Right atrium auricular region (tissue), 2 donors: Measurements from ENCODE around the gene SERPINF2. TPM values are rescaled to one million over a fixed set of nuclear protein-coding genes. Genes with fewer than 3 reads are reported as not detected.
"Not testable (repeated sequence)": the region's sequence is repeated elsewhere in the genome, so short reads cannot be mapped to it uniquely, and the experiment has no call there.

Experiments
- DNase-seq: peaks from one replicate; pipeline ENCODE4 v3.0.0-alpha.2; 2019; ENCODE audit warnings: low spot score
- H3K27ac ChIP-seq, 2 donors: fragments of 200-600 bp; sonication (generic); 1 replicate in 1 of 2; 2 replicates in 1 of 2; pipeline ENCODE4 v1.5.1; 2016 to 2019
- H3K27me3 ChIP-seq, 2 donors: fragments of 200-600 bp; sonication (generic); one replicate each; pipeline versions ENCODE4 v1.5.1 to v1.6.0; 2017 to 2019
- H3K36me3 ChIP-seq: fragments of 200-600 bp; sonication (generic); one replicate; pipeline ENCODE4 v1.5.1; 2016
- H3K4me1 ChIP-seq, 2 donors: fragments of 200-600 bp; sonication (generic); one replicate each; pipeline versions ENCODE4 v1.5.1 to v1.6.0; 2017 to 2019
- H3K4me3 ChIP-seq, 2 donors: fragments of 200-600 bp; sonication (generic); 1 replicate in 1 of 2; 2 replicates in 1 of 2; pipeline ENCODE4 v1.5.1; 2017 to 2019; ENCODE audit warnings: mild to moderate bottlenecking in 1 of 2, moderate library complexity in 1 of 2
- H3K9me3 ChIP-seq, 2 donors: fragments of 200-600 bp; sonication (generic); one replicate each; pipeline ENCODE4 v1.5.1; 2019
- total RNA-seq, 2 donors: library from RNA; depleted of rRNA; stranded (reverse); fragments of >200 nt; gene quantifications; one replicate each; pipeline ENCODE4 v1.1.0, GENCODE V29; 2016
- TF ChIP-seq, protein P1 (sequence below), 2 donors: fragments of 200-600 bp; sonication (generic); IDR thresholded peaks; one replicate each; pipeline ENCODE4 v1.5.1; 2019; ENCODE audit warnings: antibody characterized with exemption in 2 of 2

The SERPINF2 gene
- total RNA-seq, 2 donors from 2014 or later, result 1.0 to 1.5 TPM

DNA sequence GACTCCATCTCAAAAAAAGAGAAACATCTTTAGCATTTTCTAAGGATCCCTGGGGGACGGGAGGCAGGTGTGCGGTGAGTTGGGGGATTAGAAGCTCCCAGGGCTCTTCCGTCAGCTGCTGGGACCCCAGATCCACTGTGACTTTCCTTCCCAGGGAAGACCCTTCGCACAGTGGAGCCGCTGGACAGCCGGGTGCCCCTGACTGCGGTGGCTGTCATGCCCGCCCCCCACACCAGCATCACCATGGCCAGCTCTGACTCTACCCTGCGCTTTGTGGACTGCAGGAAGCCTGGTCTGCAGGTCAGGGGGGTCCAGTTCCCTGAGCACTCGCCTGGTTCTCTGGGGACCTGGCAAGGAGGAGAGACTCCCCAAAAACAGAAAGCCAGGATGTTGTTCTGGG, 7.3 kb upstream of the SERPINF2 start:
- no peak overlapping the region for H3K4me3 ChIP-seq
- no peaks in the 10 kb centered on the region for H3K27me3 ChIP-seq
- no peak for DNase-seq
- no peak overlapping the region for H3K27ac ChIP-seq
- no peaks in the 10 kb centered on the region for H3K9me3 ChIP-seq
- TF ChIP-seq, protein P1, sequence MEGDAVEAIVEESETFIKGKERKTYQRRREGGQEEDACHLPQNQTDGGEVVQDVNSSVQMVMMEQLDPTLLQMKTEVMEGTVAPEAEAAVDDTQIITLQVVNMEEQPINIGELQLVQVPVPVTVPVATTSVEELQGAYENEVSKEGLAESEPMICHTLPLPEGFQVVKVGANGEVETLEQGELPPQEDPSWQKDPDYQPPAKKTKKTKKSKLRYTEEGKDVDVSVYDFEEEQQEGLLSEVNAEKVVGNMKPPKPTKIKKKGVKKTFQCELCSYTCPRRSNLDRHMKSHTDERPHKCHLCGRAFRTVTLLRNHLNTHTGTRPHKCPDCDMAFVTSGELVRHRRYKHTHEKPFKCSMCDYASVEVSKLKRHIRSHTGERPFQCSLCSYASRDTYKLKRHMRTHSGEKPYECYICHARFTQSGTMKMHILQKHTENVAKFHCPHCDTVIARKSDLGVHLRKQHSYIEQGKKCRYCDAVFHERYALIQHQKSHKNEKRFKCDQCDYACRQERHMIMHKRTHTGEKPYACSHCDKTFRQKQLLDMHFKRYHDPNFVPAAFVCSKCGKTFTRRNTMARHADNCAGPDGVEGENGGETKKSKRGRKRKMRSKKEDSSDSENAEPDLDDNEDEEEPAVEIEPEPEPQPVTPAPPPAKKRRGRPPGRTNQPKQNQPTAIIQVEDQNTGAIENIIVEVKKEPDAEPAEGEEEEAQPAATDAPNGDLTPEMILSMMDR (IDR thresholded peaks at IDR 0.05), result no peak
- H3K4me1 ChIP-seq, result peaks cover 0 to 38% of the 10 kb centered on the region in 2 donors
- peaks cover 36% of the 10 kb centered on the region for H3K36me3 ChIP-seq

DNA sequence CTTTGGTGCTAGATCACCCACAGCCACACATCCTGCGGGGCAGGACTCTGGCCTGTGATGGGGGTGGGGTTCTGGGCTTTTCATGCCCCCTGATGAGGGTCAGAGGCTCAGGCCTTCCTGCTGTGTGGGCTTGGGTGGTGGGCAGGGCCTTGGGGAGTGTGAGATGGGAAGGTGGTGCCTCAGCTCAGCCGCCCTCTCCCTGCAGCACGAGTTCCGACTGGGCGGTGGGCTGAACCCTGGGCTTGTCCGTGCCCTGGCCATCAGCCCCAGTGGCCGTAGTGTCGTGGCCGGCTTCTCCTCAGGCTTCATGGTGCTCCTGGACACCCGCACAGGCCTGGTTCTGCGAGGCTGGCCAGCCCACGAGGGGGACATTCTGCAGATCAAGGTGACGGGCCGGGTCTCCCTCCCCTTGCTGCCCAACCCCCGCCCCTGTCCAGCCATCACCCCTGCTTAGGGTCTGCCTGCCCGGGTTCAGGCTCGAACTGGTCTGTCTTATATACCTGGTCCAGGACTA, 6.8 kb upstream of the SERPINF2 start:
- Histone ChIP-seq H3K4me1 (peaks cover 0 to 33% of the 10 kb centered on the region in 2 donors), H3K9me3 (no peaks in the 10 kb centered on the region), H3K27me3 (no peaks in the 10 kb centered on the region), H3K4me3 (no peak overlapping the region), H3K27ac (peak overlapping the region in 1 of 2 donors; percentile 35), H3K36me3 (peaks cover 36% of the 10 kb centered on the region)
- DNase-seq, result no peak
- TF ChIP-seq, protein P1 (IDR thresholded peaks at IDR 0.05), result no peak

DNA sequence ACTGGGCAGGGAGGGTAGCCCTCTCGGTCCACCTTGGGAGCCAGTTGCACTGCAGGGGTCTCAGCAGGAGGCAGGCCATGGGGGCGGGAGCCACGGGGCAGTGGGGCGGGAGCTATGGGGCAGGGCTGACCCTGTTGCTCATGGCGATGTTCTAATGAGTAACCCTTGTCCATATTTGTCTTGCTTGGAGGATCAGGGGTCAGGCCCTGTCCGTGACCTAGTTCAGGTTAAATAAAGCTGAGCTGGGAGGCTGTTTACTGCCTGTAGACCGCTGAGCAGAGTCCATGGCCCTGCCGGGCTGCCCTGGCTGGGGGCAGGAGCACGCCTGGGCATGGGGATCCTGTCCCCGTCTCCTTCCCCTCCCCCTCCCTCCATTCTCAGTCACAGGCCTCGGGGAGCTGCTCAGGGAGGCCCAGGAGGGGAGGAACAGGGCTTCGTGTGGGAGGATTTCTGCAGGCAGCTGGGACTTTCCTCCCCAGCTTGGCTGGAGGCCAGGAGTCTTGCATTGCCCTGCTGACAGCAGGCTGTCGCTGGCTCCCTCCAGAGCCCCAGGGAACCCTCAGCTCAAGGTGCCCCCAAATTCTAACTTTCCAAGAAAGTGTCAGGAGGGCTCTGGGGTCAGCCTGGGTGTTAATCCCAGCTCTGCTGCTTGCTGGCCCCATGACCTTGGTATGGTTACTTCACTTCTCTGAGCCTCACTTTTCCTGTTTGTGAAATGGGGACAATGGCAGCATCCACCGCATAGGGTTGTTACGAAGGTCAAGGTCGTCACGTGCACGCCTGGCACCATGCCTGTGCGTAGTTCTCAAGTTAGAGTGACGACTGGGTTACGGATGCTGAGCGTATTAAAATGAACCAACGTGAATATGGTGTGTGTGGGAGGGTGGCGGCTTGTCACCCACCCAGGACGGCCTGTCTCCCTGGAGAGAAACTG, 6.1 kb upstream of the SERPINF2 start:
- Histone ChIP-seq H3K36me3 (peaks cover 36% of the 10 kb centered on the region), H3K27ac (peak overlapping the region; percentile 8 to 35), H3K27me3 (no peaks in the 10 kb centered on the region), H3K4me3 (no peak overlapping the region), H3K4me1 (peaks cover 0 to 28% of the 10 kb centered on the region in 2 donors), H3K9me3 (no peaks in the 10 kb centered on the region)
- TF ChIP-seq, protein P1 (IDR thresholded peaks at IDR 0.05), result no peak
- DNase-seq, result no peak

DNA sequence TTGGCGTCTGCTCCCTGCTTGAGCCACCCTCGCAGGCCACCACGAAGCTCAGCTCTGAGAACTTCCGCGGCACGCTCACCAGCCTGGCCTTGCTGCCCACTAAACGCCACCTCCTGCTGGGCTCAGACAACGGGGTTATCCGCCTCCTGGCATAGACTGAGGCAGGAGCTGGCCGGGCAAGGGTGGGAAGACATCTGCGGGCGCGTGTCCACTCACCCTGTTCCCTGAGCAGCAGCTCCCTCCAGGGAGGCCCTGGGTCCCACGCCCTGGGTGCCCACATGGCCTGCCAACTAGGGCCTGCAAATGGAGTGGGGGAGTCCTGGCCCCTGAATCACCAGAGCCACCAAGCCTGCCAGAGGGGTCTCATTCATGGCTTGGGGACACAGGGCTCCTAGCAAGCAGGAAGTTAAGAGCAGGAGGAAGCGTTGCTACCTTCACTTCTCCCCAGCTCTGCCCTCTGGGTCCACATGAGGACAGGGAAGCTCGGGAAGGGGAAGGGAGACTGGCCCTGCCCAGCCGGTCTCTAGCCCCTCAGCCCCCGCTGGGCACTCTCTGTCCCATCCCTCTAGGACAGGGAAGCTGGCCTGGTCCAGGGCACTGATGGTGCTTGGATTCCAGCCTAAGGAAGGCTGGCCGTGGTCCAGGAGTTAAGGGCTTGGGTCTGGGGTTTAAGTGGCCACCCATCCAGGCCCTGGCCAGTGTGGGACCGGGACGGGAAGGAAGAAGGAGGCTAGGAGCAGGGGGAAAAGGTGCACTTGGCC, 5.0 kb upstream of the SERPINF2 start:
- no peak overlapping the region for H3K4me3 ChIP-seq
- no peak for DNase-seq
- H3K36me3 ChIP-seq, result peaks cover 31% of the 10 kb centered on the region
- peaks cover 0 to 28% of the 10 kb centered on the region in 2 donors for H3K4me1 ChIP-seq
- TF ChIP-seq, protein P1 (IDR thresholded peaks at IDR 0.05), result no peak
- no peaks in the 10 kb centered on the region for H3K27me3 ChIP-seq
- peak overlapping the region in 1 of 2 donors; percentile 25 for H3K27ac ChIP-seq
- H3K9me3 ChIP-seq, result no peaks in the 10 kb centered on the region

DNA sequence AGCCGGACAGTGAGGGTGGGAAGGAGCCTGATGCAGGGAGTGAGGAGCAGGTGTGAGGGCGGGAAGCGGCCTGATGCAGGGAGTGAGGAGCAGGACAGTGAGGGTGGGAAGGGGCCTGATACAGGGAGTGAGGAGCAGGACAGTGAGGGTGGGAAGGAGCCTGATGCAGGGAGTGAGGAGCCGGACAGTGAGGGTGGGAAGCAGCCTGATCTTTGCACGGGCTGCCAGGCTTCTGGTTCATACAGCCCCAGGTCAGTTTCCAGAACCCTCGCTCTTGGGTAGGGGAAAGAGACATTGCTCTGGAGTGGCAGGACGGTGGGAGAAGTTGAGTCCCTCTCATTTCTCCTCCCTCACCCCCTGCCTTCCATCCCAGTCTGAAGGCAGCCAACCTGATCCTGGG, 772 bp upstream of the SERPINF2 start:
- H3K27ac ChIP-seq, H3K27me3 ChIP-seq, H3K36me3 ChIP-seq, H3K9me3 ChIP-seq, DNase-seq, H3K4me3 ChIP-seq: not testable (repeated sequence)
- H3K4me1 ChIP-seq, result peaks cover 0 to 13% of the 10 kb centered on the region in 2 donors

DNA sequence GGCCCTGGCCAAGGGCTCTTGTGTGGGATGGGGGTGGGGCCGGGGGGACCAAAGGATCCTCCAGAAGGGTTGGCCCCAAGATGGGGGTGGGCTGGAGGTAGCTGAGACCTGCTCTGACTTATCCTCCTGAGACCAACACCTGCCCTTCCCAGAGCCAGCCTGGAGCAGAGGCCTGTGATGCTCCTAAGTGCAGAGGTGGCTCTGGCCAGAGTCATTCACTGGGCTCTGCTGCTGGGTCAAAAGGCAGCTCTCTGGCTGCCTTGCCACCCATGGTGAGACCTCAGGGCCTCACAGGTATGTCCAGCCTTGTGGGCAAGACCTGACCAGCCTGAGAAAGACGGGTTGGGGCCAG, 393 bp downstream of the SERPINF2 start:
- DNase-seq, result no peak
- peaks cover 0 to 1% of the 10 kb centered on the region in 2 donors for H3K4me1 ChIP-seq
- H3K9me3 ChIP-seq, result no peaks in the 10 kb centered on the region
- no peaks in the 10 kb centered on the region for H3K27me3 ChIP-seq
- H3K4me3 ChIP-seq, result no peak overlapping the region
- H3K27ac ChIP-seq, result no peak overlapping the region
- no peaks in the 10 kb centered on the region for H3K36me3 ChIP-seq
- TF ChIP-seq, protein P1 (IDR thresholded peaks at IDR 0.05), result no peak
